CD4-positive, alpha-beta T cell (primary cell): ENCODE measurements around the gene KLHL12. TPM values are rescaled to one million over a fixed set of nuclear protein-coding genes. Genes with fewer than 3 reads are reported as not detected.
A peak's percentile ranks its signal among the peaks of the same experiment; 100 is the strongest.

Experiments used
- ATAC-seq: fragments of 200-7000 bp; cut with Tn5 transposase; one replicate; pipeline ENCODE4 v1.10.0; 2022; ENCODE audit warnings: mild to moderate bottlenecking; ENCODE audit not compliant: poor library complexity
- CTCF ChIA-PET: fragments of 350-600 bp; sonication (Branson Sonifier 250); formaldehyde crosslinking; loops from one replicate; lab custom pipeline; 2021; ENCODE audit warnings: antibody characterized with exemption, inconsistent platforms; lab: Charles Lee
- POLR2A ChIA-PET: fragments of 350-600 bp; sonication (Branson Sonifier 250); formaldehyde crosslinking; loops from one replicate; lab custom pipeline; 2021; ENCODE audit warnings: antibody characterized with exemption, inconsistent platforms; lab: Charles Lee
- DNase-seq, 14 experiments: peaks; one replicate each; pipeline ENCODE4 v3.0.0-alpha.2; 2013 to 2020; ENCODE audit warnings: mixed read lengths in 2 of 14
- H3K27ac ChIP-seq, 2 donors: one replicate each; pipeline versions ENCODE4 v1.5.1 to v1.7.0; 2013; ENCODE audit warnings: low read length in 2 of 2, low read depth in 1 of 2, mild to moderate bottlenecking in 1 of 2
- H3K27me3 ChIP-seq, 2 experiments: 1 replicate in 1 of 2; 2 replicates in 1 of 2; pipeline versions ENCODE4 v1.6.1 to v1.7.0; 2013; ENCODE audit warnings: low read length in 2 of 2, control low read depth in 1 of 2, mild to moderate bottlenecking in 1 of 2, moderate library complexity in 1 of 2; ENCODE audit not compliant: insufficient read depth in 2 of 2, control insufficient read depth in 1 of 2
- H3K36me3 ChIP-seq: one replicate; pipeline ENCODE4 v1.6.1; 2013; ENCODE audit warnings: low read length, control low read depth; ENCODE audit not compliant: insufficient read depth
- H3K4me1 ChIP-seq: one replicate; pipeline ENCODE4 v1.6.1; 2013; ENCODE audit warnings: low read length, control low read depth; ENCODE audit not compliant: insufficient read depth
- H3K4me3 ChIP-seq: one replicate; pipeline ENCODE4 v1.5.1; 2013; ENCODE audit warnings: mild to moderate bottlenecking, low read length, moderate library complexity
- H3K9me3 ChIP-seq, 2 experiments: 1 replicate in 1 of 2; 2 replicates in 1 of 2; pipeline versions ENCODE4 v1.6.1 to v1.7.0; 2013; ENCODE audit warnings: low read length in 2 of 2, mild to moderate bottlenecking in 2 of 2, control low read depth in 1 of 2, moderate library complexity in 1 of 2; ENCODE audit not compliant: control insufficient read depth in 1 of 2, insufficient read depth in 1 of 2
- H3K27ac Mint-ChIP-seq: one replicate; pipeline ENCODE4 v1.8.0; 2020; ENCODE audit warnings: mixed read lengths
- H3K27me3 Mint-ChIP-seq: one replicate; pipeline ENCODE4 v1.8.0; 2021; ENCODE audit warnings: mixed read lengths
- H3K36me3 Mint-ChIP-seq: one replicate; pipeline ENCODE4 v1.8.0; 2021; ENCODE audit warnings: low read depth, mixed read lengths
- H3K4me1 Mint-ChIP-seq: one replicate; pipeline ENCODE4 v1.8.0; 2021; ENCODE audit warnings: low read depth, mixed read lengths
- H3K4me3 Mint-ChIP-seq: one replicate; pipeline ENCODE4 v1.8.0; 2020; ENCODE audit warnings: mild to moderate bottlenecking, mixed read lengths
- H3K9me3 Mint-ChIP-seq: one replicate; pipeline ENCODE4 v1.8.0; 2020; ENCODE audit warnings: mixed read lengths
- CTCF ChIP-seq: fragments of 200-600 bp; IDR thresholded peaks from one replicate; pipeline ENCODE4 v1.8.0; 2022; ENCODE audit warnings: antibody characterized with exemption, mild to moderate bottlenecking
- intact Hi-C, 2 experiments: fragments of 100-400 bp; cut with DNase I in 1 of 2; cut with micrococcal nuclease in 1 of 2; formaldehyde crosslinking; loops; one replicate each; pipeline versions ENCODE4 v1.15.1 to v1.9.0; 2023 to 2025; cut with DNase I, micrococcal nuclease
- total RNA-seq, 174 experiments: library from RNA in 2 of 174; stranded (reverse) in 2 of 174; gene quantifications; one replicate each; pipeline ENCODE4 v1.2.3 and lab custom pipeline; 2021 to 2026

KLHL12 gene
- total RNA-seq, 2 experiments from 2014 or later = 18.5 to 18.6 TPM

GRCh38 chr1:202972046-202972445 lies 45.0 kb upstream of the KLHL12 start:
- POLR2A ChIA-PET = no interaction called here
- no peaks in the 10 kb centered on the region for H3K9me3 ChIP-seq
- peaks cover 22% of the 10 kb centered on the region for H3K4me1 ChIP-seq
- TF ChIP-seq CTCF = no peak
- DNase-seq (no peak), ATAC-seq (no peak)
- no peaks in the 10 kb centered on the region for H3K27me3 Mint-ChIP-seq
- intact Hi-C loops = no loop called here
- H3K27ac ChIP-seq = no peak overlapping the region
- CTCF ChIA-PET = no interaction called here
- H3K4me1 Mint-ChIP-seq = peaks cover 18% of the 10 kb centered on the region
- peaks cover 4% of the 10 kb centered on the region for H3K36me3 Mint-ChIP-seq
- H3K27me3 ChIP-seq = no peaks in the 10 kb centered on the region
- no peak overlapping the region for H3K4me3 ChIP-seq
- H3K36me3 ChIP-seq = no peaks in the 10 kb centered on the region
- no peak overlapping the region for H3K4me3 Mint-ChIP-seq
- no peak overlapping the region for H3K27ac Mint-ChIP-seq
- H3K9me3 Mint-ChIP-seq = no peaks in the 10 kb centered on the region

- H3K27ac Mint-ChIP-seq = peak overlapping the region; percentile 90
- intact Hi-C loops = loop anchor here (2.0 kb wide), 3 partner anchors 38 to 80 kb away; partner anchors contain the start of genes KLHL12 (in 2 of the 2), RABIF (in 1 of the 2) and TMEM183A (in 1 of the 2)
- POLR2A ChIA-PET = interaction anchor here (1.2 to 2.7 kb wide), 3 partner anchors 13 to 80 kb away, joined by 5 to 14 read pairs (median 11); partner anchors contain the start of genes RABIF and TMEM183A
Measured at GRCh38 chr1:202968895-202969295, 41.9 kb upstream of the KLHL12 start.

GRCh38 chr1:202968351-202968750 lies 41.3 kb upstream of the KLHL12 start:
- no peaks in the 10 kb centered on the region for H3K9me3 Mint-ChIP-seq
- ChIA-PET POLR2A (interaction anchor here (0.8 to 2.7 kb wide), 8 partner anchors 9 to 80 kb away, joined by 3 to 14 read pairs (median 6); partner anchors contain the start of genes KLHL12, RABIF and TMEM183A), CTCF (interaction anchor here (1.2 to 2.1 kb wide), 3 partner anchors 9 to 41 kb away, joined by 4 read pairs; partner anchors contain the start of gene KLHL12)
- Histone ChIP-seq H3K27me3 (no peaks in the 10 kb centered on the region), H3K4me1 (peaks cover 36% of the 10 kb centered on the region), H3K27ac (peak overlapping the region in 1 of 2 donors; percentile 48), H3K9me3 (no peaks in the 10 kb centered on the region), H3K4me3 (peak overlapping the region; percentile 94), H3K36me3 (peaks cover 7% of the 10 kb centered on the region)
- peaks cover 27% of the 10 kb centered on the region for H3K4me1 Mint-ChIP-seq
- H3K27ac Mint-ChIP-seq = peak overlapping the region; percentile 90
- peaks cover 25% of the 10 kb centered on the region for H3K36me3 Mint-ChIP-seq
- intact Hi-C loops = loop anchor here (2.0 kb wide), 3 partner anchors 38 to 80 kb away; partner anchors contain the start of genes KLHL12 (in 2 of the 2), RABIF (in 1 of the 2) and TMEM183A (in 1 of the 2)
- DNase-seq (no peak), ATAC-seq (no peak)
- H3K27me3 Mint-ChIP-seq = no peaks in the 10 kb centered on the region
- peak overlapping the region; percentile 94 for H3K4me3 Mint-ChIP-seq
- TF ChIP-seq CTCF = no peak

More at GRCh38 chr1:202968895-202969295, 41.9 kb upstream of the KLHL12 start:
- Histone ChIP-seq H3K36me3 (peaks cover 2% of the 10 kb centered on the region), H3K4me3 (no peak overlapping the region), H3K27ac (no peak overlapping the region), H3K27me3 (no peaks in the 10 kb centered on the region), H3K9me3 (no peaks in the 10 kb centered on the region), H3K4me1 (peaks cover 36% of the 10 kb centered on the region)
- H3K9me3 Mint-ChIP-seq = no peaks in the 10 kb centered on the region
- peak overlapping the region; percentile 94 for H3K4me3 Mint-ChIP-seq
- H3K27me3 Mint-ChIP-seq = no peaks in the 10 kb centered on the region
- CTCF ChIA-PET = interaction anchor here (2.1 kb wide), 1 partner anchor 15 kb away, joined by 4 read pairs; no protein-coding TSS in a partner anchor
- H3K36me3 Mint-ChIP-seq = peaks cover 20% of the 10 kb centered on the region
- peak; percentile 45 for ATAC-seq
- peak; percentile 47 for TF ChIP-seq CTCF
- DNase-seq = peak in 8 of 14 experiments; percentile 5 to 78 (median 24)
- peaks cover 27% of the 10 kb centered on the region for H3K4me1 Mint-ChIP-seq
